HK-2 (cell line): ENCODE results near the gene RAB14.
A peak's percentile ranks its signal among the peaks of the same experiment; 100 is the strongest.

Source experiments
- DNase-seq: peaks from one replicate; pipeline ENCODE4 v3.0.0-alpha.2; 2018; ENCODE audit not compliant: unreplicated experiment

The RAB14 gene

GRCh38 chr9:121219530-121219929 lies 17.9 kb upstream of the RAB14 start:
- DNase-seq: no peak

DNA sequence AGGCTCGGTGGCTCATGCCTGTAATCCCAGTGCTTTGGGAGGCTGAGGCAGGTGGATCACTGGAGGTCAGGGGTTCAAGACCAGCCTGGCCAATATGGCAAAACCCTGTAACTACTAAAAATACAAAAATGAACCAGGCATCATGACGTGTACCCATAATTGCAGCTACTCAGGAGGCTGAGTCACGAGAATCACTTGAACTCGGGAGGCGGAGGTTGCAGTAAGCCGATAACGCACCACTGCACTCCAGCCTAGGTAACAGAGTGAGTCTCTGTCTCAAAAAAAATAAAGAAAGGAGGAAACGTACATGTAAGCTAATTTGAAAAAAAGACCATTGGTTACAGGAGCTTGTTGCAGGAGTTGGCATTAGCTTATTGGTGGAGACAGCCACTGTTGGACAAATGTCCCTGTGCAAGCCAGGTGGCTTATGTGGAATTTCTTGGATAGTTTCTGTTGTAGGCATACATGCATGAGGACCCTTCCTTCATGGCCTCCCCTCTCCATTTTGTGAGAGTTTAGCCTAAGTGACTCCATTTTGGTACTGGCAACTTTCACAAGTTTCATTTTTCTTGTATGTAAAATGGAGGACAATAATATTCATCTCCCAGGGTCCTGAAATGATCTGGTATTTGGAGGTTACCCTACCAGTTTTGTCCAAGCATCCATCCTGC lies 16.8 kb upstream of the RAB14 start:
- DNase-seq: no peak

DNA sequence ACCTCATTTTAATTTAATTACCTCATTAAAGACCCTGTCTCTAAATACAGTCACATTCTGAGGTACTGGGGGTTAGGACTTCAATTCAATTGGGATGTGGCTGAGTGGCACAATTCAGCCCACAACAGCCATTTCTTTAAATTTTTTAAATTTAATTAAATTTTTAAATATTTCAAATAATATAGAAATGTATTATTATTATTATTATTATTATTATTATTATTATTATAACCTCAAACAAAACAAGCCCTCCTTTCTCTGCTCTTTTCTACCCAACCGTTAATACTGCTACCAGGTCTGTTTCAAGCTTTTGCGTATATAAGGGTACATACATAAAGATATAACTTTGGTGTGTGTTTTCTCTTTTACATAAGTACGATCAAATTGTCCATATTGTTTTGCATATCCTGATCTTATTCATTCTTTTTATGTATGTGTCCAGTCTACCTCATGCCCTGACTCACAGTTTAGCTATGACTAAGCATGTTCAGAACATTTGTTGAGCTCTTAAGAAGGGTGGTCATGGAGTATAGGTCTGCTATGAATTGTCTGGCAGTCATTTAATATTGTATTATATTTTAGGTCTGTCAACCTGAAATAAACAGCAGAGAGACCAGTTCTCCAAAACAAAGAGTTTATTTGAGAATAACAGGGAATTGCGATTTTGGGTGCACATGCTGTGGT lies 16.1 kb upstream of the RAB14 start:
- DNase-seq: no peak

DNA sequence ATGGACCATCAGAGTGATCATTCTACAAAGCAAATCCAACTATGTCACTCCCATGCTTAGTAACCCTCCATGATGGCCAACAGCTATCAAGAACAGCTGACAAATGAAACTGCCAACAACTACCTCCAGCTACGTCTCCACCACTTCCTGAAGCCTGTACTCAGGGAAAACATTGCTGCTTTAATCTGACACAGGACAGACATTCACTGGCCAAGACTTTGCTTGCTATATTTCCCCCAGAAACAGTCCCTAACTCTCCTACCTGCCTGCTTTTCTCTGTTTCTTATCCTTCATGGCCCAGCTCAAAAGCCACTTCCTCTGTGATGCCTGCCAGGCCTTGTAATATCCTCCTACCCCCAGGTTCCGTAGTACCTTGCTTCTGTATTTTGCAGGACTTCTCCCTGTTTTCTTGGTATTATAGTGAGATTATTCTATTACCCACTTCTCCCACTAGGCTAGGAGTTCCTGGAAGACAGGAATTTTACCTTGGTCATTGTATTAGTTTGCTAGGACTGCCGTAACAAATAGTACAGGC lies 14.7 kb upstream of the RAB14 start:
- DNase-seq: no peak

- DNase-seq: no peak
These were observed 12.3 kb upstream of the RAB14 start for GRCh38 chr9:121214005-121214404.

DNA sequence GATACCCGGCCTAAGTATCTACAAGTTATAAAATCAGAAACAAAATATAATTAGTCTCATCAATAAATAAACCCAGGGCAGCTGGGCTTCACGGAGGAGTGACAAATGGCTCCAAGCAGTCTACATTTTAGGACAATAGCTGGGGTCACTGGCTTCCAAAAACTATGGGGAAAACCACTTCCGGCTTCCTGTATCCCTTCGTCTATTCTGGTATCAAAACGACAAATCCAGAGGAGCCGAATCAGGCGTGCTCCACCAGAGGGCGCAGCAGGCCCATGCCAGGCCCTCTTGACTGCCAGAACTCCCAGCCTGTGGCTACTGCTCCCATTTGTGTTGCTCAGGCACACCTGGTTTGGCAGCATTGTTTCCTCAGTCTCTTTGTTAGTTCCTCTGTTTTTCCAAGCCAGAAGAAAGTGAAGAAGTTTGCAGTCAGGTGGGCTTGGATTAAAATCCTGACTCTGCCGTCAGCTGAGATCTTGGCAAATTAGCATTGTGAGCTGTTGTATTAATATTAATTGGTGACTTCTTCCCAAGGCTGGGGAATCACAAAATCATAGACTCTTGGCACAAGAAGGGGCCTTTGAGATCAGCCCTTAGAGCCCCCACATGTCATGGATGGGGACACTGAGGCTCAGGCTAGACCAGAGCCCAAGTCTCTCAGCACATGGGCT lies 11.6 kb upstream of the RAB14 start:
- DNase-seq: peak; percentile 91

- DNase-seq: no peak
These were observed 8.9 kb upstream of the RAB14 start for GRCh38 chr9:121210536-121210935.

GRCh38 chr9:121207371-121207940 lies 5.8 kb upstream of the RAB14 start:
- DNase-seq: no peak

DNA sequence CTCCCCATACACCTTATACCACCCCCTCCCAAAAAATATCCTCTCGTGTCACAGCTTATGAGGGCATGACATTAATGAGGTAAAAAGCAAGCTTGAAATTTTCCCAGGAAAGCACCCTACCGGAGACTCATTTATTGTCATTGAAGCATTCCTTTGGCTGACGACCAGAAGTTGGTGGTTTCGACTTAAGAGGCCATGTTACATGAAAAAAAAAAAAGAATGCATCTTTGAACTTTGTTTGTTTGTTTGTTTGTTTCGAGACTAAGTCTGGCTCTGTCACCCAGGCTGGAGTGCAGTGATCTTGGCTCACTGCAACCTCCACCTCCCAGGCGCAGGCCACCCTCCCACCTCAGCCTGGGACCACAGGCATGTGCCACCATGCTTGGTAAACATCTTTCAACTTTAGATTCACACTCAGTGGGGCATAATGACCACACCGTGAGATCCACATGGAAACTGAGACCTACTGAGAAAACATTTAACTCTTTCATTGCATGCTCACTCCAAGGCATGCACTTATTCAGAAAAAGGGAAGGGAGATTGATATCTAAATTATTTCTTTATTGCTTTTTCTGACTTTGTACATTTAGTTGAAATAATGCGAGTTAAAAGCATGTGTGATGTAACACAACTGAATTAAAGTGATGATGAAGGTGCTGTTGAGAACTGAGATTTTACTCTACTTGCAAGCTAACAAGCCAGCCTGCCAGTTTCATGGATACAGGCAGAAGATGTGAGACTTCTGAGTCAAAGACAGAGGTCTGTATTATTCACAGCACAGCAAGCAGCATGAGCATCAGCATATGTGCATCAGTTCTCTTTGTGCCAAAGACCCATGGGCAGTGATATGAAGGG lies 5.1 kb upstream of the RAB14 start:
- DNase-seq: no peak

DNA sequence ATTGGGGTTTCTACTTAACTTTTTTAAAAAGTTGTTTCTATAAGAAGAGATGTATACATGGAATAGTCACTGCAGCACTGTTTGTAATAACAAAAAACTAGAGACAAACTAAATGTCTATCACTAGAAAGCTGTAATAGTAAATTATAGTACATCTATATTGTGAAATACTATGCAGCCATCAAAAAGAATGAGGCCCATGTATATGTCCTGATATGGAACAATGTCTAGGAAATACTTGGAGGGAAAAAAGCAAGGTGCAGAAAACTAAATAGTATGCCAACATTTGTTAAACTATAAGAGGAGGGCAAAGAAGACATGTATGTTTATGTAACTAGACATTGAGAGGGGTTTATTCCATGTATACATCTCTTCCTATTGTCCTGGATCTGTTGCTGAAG lies 2.9 kb upstream of the RAB14 start:
- no peak for DNase-seq

DNA sequence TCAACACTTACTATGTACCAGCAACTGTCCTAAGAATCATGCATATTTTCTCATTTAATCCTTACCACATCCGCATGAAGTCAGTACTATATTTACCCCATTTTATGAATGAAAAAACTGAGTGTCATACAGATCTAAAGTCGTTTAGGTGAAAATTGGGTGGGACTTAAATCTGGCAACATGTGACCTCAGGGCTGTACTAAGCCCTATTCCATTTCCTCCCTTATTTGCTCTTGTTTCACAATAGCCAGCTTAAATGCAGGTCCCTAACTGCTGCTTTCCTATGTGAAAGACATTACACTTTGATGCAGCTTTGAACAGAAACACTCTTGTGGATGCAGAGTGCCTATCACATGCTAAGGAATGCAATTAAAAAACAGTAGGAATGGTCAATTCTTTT lies 2.5 kb upstream of the RAB14 start:
- no peak for DNase-seq

GRCh38 chr9:121201045-121201737 lies 478 bp downstream of the RAB14 start:
- DNase-seq: peak; percentile 23

DNA sequence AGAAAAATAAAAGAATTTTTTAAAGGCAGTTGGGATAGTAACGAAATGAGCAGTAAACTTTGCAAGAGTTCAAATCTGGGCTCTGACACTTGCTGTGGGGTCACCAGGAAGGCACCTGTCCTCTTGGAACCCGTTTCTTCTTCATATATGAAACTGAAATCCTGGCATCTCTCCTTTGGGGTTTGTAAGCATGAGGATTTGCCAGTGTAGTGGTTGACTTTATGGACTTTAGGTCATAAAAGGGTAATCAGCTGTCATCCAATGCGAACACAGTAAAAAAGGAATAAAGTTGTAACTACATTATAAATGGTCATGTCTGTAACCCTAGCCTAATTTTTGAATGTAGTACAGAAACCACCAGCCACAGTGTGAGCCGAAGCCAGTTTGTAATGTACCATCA lies 1.3 kb downstream of the RAB14 start:
- DNase-seq: no peak

DNA sequence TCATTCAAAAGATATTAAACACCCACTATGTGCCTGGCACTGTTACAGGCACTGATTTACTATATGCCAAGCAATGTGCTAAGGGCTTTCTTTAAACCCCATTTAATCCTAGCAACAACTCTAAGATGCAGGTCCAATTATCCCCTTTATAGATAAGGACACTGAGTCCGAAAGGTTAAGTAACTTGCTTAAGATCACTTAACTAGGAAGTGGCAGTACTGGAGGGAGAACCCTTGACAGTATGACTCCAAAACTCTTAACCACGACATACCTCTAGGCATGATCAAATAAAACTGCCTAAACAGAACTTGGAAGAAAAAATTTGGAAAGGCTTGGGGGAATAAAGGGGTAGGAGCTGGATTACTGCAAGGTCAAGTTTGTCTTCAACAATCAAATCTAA lies 1.7 kb downstream of the RAB14 start:
- DNase-seq: no peak

DNA sequence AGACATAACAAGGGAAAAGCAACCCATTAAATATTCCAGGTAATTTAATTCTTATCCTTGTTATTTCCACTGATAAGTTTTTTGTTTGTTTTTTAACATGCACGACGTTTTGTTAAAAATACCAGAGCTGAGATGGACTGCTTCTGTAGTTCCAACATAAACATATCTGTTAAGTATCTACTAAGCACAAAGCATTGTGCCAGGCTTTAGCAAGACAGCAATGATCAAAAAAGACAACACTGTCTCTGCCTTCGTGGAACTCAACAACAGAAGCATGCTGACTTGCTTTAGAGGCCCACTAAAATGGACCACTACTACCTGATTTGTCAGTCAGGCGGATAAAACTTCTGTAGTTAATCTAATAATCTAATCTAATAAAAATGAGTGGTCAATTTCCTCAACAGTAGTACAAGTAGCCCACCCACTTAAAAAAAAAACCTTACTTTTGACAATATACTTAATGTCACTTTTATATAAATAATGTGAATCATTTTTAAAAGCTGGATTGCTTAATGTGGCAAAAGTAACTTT lies 3.1 kb downstream of the RAB14 start:
- no peak for DNase-seq

- no peak for DNase-seq
These were observed 4.5 kb downstream of the RAB14 start for GRCh38 chr9:121197132-121197531.

- DNase-seq: no peak
These were observed 5.3 kb downstream of the RAB14 start for GRCh38 chr9:121196389-121196788.

DNA sequence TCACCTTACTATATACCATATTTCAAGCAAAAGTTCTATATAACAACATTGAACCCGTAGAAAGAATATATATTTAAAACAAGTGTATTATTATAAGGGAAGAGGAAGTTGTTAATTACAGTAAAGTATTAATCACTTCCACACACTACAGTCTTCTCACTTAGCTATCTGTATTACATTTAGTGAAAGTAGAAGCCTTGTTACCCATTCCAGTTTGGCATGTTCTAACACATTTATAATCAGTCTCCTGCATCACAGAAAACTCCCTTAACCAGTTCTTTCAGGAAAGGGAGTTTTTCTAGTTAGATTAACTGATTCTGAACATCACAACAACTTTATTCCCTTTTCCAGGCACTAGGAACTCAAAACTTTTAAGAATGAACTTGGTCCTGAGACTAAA lies 6.9 kb downstream of the RAB14 start:
- DNase-seq: no peak

- no peak for DNase-seq
These were observed 8.6 kb downstream of the RAB14 start for GRCh38 chr9:121192959-121193640.

- no peak for DNase-seq
These were observed 9.2 kb downstream of the RAB14 start for GRCh38 chr9:121192518-121192917.
